Measurements from ENCODE around the gene ZSWIM8.
"Not testable (repeated sequence)": the region's sequence is repeated elsewhere in the genome, so short reads cannot be mapped to it uniquely, and the experiment has no call there.

ZSWIM8 gene, protein sequence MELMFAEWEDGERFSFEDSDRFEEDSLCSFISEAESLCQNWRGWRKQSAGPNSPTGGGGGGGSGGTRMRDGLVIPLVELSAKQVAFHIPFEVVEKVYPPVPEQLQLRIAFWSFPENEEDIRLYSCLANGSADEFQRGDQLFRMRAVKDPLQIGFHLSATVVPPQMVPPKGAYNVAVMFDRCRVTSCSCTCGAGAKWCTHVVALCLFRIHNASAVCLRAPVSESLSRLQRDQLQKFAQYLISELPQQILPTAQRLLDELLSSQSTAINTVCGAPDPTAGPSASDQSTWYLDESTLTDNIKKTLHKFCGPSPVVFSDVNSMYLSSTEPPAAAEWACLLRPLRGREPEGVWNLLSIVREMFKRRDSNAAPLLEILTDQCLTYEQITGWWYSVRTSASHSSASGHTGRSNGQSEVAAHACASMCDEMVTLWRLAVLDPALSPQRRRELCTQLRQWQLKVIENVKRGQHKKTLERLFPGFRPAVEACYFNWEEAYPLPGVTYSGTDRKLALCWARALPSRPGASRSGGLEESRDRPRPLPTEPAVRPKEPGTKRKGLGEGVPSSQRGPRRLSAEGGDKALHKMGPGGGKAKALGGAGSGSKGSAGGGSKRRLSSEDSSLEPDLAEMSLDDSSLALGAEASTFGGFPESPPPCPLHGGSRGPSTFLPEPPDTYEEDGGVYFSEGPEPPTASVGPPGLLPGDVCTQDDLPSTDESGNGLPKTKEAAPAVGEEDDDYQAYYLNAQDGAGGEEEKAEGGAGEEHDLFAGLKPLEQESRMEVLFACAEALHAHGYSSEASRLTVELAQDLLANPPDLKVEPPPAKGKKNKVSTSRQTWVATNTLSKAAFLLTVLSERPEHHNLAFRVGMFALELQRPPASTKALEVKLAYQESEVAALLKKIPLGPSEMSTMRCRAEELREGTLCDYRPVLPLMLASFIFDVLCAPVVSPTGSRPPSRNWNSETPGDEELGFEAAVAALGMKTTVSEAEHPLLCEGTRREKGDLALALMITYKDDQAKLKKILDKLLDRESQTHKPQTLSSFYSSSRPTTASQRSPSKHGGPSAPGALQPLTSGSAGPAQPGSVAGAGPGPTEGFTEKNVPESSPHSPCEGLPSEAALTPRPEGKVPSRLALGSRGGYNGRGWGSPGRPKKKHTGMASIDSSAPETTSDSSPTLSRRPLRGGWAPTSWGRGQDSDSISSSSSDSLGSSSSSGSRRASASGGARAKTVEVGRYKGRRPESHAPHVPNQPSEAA (N-terminal part only)

DNA sequence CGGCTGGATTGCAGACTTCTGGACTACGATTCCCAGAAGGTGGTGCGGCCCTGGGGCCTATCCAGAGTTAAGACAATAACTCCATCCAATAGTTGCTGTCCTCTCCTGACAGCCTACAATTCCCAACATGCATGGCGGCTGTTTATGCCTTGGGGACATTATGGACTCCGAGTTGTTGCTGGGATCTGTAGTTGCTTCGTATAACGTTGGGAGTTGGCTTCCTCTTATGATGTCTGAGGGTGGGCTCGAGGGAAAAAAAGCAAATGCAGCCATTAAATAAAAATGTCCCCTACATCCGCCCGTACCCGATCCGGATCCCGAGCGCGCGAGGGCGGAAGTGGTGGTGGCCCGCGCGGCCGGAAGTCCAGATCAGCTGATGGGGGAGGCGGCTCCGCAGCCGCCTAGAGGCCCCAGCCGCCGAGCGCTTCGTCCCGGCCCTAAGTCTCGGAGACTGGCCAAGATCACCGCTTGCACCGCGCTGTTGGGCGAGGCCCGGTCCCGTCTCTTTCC is at the start of gene ZSWIM8:
Gene ZSWIM8, plus strand, starts transcription at position 396 of the 510 bp plus-strand sequence. CDS start 273 bp downstream, outside the sequence.
- in situ Hi-C loops (cut with MboI; ENCODE audit: low sequenced_read_pairs): no loop called here

DNA sequence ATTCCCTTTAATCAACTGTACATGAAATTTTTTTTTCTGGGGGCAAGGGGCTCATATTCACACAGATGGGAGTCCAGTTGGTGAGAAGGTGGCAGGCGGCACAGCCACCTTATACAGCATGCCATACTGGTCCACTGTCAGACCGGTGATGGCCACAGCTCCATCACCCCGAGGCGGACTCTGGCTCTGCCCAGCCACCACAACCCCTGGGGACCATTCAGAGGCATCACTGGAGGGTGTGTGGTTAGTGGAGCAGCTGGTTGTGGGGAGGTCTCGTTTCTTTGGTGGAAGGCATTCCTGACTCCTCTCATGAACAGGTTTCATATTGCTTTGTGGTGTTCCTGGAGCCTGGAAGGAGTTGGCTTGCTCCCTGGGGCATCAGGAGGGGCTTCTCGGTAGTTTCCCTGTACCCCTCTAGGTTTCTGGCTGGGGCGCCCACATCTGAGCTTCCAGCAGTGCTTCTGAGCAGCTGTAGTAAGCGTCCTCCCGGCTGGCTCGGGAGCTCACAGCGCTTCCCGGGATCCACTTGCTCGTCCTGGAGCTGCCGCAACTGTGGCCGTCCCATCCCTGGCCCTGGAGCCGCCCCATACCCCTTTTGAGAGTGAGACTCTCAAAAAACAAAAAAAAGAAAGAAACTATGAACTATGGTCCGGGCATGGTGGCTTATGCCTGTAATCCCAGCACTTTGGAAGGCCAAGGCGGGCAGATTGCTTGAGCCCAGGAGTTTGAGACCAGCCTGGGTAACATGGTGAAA is 44.7 kb upstream of the ZSWIM8 start:
- in situ Hi-C loops (cut with MboI; ENCODE audit: low sequenced_read_pairs): not testable (repeated sequence)

DNA sequence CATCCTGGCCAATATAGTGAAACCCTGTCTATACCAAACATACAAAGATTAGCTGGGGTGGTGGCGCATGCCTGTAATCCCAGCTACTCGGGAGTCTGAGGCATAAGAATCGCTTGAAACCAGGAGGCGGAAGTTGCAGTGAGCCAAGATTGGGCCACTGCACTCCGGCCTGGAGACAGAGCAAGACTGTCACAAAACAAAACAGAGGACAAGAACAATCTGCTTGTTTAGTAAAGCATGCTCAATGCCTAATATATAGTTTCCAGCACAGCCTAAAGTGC is 43.0 kb upstream of the ZSWIM8 start:
- in situ Hi-C loops (cut with MboI; ENCODE audit: low sequenced_read_pairs): no loop called here

DNA sequence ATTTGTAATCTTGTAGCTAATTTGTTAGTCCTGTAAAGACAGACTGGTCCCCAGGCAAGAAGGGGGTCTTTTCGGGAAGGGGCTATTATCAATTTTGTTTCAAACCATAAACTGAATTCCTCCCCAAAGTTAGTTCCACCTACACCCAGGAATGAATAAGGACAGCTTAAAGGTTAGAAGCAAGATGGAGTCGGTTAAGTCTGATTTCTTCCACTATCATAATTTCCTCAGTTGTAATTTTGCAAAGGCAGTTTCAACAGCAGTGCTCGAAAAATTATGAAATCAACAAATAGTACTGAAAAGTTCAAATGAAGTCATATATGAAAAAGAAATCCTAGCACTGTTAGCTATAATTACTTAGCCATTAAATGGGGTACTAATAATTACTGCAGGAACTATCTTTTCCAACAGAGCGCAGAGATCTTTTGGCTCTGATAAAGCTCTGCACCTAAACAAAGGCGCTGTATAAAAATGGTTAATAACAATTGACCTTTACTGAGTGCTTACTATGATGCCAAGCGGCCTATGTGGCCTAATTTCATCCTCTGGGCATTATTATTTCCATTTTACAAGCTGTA is 42.0 kb upstream of the ZSWIM8 start:
- in situ Hi-C loops (cut with MboI; ENCODE audit: low sequenced_read_pairs): no loop called here

DNA sequence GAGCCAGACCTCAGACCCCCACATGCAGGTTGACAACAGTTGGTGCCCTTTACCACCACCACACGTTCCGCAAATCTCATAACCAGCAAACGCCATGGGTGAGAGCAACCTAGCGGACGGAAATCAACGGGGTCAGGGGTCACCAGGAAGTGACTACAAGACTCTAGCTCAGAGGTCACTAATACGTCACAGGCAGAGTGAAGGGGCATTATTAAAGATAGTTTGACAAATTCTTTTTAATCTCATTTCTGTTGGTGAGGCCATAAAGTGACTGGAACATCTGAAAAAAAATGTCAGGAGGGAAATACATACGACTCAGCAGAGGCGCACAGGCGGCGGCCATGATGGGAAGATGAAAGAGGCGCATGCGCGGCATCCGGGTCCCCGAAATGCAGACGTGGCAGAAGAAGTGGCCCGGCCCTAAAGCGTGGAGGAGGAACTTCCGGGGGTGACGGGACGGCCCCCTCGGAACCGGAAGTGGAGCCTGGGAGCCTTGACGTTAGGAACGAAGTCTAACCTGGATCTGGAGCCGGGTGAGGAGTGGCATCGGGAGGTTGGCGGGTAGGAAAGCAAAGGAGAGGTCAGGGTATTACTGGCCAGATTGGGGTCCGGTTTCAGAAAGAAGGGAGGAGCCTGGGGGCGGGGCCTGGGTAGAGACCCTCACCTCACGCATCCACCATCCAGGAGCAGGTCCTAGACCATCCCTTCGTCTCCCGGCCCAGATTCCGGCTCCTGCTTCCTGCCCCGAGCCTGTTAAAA is 41.3 kb upstream of the ZSWIM8 start, which contains the start of gene SEC24C:
Gene SEC24C, plus strand, starts transcription at position 468 of the 759 bp plus-strand sequence. CDS start 2,461 bp downstream, outside the sequence.
- in situ Hi-C loops (cut with MboI; ENCODE audit: low sequenced_read_pairs): no loop called here

DNA sequence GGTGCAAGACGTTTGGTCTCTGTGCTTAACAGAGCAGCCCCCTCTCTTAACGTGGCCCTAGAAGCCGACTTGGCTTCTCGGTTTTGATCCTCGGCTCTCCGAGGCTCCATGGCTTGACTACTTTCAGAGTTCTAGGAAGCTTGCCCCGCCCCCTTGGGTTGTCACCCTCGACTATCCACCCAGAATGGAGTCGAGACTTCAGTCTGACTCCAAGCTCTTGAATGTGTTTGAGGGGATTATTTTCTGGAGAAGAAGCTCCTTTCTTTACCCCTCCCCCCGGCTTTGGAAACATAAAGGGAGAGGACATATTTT is 40.8 kb upstream of the ZSWIM8 start:
- in situ Hi-C loops (cut with MboI; ENCODE audit: low sequenced_read_pairs): no loop called here

DNA sequence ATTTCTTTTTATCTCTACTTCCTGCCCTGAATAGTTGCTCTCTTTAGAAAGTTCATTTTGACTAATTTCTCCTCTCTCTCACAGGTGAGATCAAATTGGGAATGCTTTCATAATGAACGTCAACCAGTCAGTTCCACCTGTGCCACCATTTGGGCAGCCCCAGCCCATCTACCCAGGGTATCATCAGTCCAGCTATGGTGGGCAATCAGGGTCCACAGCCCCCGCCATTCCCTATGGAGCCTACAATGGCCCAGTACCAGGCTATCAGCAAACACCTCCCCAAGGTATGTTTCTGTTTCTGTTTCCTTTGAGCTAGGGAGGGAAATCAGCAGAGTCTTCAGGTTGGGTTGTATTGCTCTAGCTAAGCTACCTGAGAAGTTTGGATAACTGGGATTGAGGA is 38.7 kb upstream of the ZSWIM8 start:
- in situ Hi-C loops (cut with MboI; ENCODE audit: low sequenced_read_pairs): no loop called here

DNA sequence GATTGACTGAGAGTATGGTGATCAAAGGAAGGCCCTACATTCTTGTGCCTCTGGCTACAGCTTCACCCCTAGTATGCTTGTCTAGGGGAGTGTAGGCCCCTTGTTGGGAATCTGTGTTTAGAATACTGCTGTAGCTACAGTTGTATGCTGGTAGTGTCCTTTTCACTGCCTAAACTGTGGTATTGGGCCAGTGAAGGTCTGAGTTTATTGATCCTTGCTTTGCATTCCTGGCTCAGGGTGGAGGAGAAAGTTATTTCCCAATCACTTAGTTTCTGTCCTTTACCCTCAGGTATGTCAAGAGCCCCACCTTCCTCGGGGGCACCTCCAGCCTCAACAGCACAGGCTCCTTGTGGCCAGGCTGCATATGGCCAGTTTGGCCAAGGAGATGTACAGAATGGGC is 34.6 kb upstream of the ZSWIM8 start:
- in situ Hi-C loops (cut with MboI; ENCODE audit: low sequenced_read_pairs): no loop called here

DNA sequence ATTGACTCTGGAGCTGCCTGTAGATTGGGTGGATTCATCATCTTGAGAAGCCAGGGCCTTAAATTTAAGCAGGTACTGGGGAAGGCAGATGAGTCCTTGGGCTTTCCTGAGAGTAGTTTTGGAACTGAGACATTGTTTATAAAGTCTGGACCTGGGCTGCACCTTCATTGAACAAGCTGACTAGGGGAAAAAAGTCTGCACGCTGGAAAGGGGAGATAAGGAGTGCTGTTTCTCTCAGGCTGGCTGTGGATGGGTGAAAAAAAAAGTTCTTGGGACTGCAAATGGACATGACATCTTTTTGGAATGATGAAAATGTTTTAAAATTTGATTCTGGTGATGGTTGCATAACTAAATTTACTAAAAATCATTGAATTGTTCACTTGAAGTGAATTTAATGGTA is 29.2 kb upstream of the ZSWIM8 start:
- in situ Hi-C loops (cut with MboI; ENCODE audit: low sequenced_read_pairs): no loop called here

DNA sequence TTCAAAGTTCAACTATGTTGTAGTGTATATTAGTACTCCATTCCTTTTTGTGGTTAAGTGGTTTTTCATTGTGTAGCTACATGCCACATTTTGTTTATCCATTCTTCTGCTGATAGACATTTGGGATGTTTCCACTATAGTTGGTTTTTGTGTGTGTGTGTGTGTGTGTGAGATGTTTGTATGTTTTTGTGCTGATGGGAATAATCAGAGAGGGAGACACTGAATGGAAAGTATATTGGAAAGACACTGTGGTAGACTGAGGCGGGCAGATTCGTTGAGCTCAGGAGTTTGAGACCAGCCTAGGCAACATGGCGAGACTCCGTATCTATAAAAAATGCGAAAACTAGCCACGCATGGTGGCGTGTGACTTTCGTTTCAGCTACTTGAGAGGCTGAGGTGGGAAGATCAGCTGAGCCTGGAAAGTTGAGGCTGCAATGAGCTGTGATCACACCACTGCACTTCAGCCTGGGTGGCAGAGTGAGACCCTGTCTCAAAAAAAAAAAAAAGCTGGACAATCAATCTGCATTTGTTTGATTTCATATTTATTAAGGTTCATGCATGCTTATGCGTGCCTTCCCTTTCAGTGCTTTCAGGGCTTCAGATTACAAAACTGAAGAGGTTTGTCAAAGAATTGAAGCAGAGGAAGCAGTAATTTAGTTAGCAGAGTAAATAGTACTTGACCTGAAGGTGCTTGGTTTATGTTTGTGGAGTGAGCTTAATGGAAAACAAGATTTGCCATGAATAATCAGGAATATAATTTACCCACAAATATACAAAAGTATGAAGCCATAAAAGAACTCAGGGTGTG is 26.5 kb upstream of the ZSWIM8 start:
- in situ Hi-C loops (cut with MboI; ENCODE audit: low sequenced_read_pairs): no loop called here

DNA sequence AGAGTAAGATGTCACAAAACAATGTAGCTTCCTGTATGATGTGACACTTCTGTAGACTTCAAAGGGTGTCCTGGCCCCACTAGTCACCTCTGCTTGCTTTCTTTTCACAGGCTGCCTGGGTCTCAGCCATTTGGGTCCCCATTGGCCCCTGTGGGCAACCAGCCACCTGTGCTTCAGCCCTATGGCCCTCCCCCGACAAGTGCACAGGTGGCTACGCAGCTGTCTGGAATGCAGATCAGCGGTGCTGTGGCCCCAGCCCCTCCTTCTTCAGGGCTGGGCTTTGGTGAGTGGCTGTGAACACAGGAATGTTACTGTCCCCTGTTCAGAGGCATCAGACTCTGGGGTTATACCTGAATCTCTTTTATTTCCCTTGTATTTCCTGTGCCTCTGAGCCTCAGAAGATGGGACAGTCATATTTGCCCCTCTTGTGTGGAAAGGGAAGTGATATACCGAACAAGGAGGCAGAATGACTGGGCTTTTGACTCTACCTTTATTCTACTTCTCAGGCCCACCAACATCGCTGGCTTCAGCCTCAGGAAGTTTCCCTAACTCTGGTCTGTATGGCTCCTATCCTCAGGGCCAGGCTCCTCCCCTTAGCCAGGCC is 25.8 kb upstream of the ZSWIM8 start:
- in situ Hi-C loops (cut with MboI; ENCODE audit: low sequenced_read_pairs): no loop called here

DNA sequence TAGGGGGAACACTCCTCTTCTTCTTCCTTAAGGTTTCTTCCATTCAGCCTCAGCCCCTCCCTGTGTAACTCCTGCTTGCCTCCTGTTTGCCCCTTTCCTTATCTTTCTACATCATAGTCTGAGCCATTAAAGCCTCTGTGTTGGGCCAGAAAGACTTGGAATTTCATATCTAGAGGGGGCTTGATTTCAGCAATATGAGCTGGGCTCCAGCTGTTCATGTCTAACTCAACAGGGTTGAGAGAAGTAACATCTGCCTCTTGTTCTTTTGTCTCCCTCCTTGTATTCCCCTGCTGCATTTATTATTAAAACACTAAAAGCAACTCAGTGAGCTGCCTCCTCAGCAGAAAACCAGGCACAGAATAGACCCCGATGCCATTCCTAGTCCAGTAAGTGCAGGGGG is 23.6 kb upstream of the ZSWIM8 start:
- in situ Hi-C loops (cut with MboI; ENCODE audit: low sequenced_read_pairs): no loop called here

DNA sequence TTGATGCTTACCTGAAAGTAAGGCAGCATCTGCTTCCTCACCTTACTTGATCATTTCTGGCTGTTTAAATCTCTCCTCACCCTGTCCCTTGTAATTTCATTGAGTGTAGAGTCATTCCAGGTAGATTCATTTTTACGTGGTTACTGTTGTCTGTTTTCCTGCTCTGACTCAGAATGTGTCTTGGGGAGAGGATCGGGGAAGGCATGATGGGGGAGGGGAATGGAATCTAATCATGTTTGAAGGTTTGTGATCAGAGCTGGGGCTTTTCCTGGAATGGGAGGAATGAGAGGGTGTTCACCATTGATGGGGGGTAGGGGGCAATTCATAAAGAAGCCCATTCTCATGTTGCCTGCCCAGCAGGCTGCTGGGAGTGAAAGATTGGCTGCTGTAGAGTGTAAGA is 22.5 kb upstream of the ZSWIM8 start:
- in situ Hi-C loops (cut with MboI; ENCODE audit: low sequenced_read_pairs): no loop called here

DNA sequence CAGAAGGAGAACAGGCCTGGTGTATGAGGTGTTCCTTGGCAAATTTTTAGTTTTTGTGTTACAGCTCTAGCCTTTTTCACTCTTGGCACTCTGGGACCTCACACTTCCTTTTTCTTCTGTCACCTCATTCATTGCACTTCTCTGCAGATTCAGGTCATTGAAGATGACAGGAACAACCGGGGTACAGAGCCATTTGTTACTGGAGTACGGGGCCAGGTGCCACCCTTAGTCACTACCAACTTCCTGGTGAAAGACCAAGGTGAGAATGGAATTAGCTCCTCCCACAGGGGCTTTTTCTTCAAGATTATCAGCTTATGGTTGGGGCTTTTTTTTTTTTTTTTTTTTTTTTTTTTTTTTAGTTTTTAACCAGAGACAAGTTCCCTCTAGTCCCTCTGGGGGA is 22.1 kb upstream of the ZSWIM8 start:
- in situ Hi-C loops (cut with MboI; ENCODE audit: low sequenced_read_pairs): no loop called here

DNA sequence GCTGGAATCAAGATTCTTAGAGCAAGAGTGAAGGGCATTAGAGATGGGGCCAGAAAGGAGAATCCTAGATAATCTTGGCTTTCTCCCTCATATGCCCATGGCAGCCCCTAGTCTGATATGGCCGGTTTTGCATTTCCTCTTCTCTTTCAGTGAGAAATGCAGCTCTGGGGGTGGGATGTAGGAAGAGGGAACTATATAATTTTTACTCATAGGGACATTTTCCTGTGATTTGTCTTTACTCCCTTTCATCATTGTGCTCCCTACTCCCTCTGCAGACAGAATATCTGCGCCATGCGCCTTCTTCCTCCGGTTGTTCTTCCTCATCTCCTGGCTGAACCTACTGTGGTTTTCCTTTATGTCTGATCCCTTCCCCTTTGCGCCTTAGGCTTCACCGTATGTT is 20.3 kb upstream of the ZSWIM8 start:
- in situ Hi-C loops (cut with MboI; ENCODE audit: low sequenced_read_pairs): no loop called here

DNA sequence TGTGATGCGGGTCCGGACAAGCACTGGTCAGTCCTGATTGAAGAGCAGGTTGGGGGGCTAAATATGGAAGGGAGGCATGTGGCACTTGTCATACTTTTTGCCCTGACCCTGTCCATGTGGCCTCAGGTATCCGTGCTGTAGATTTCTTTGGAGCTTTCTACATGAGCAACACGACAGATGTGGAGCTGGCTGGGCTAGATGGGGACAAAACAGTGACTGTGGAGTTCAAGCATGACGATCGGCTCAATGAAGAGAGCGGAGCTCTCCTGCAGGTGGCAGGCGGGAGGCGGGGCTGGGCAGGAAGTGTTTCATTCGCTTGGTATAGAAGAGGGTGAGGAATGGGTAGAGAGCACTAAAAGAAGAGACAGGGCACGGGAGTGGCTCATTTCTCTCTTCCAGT is 16.5 kb upstream of the ZSWIM8 start:
- in situ Hi-C loops (cut with MboI; ENCODE audit: low sequenced_read_pairs): no loop called here

DNA sequence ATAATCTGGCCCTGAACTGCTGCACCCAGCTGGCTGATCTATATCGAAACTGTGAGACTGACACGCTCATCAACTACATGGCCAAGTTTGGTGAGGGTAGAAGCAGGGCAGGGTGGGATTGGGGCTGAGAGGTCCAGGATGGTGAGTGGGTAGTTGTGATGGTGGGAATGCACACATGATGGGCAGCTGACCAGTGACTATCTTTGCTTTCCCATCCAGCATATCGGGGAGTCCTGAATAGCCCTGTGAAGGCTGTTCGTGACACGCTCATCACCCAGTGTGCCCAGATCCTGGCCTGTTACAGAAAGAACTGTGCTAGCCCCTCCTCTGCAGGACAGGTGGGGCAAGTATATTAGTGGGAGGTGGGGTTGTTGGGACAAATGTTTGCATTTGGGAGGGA is 16.0 kb upstream of the ZSWIM8 start:
- in situ Hi-C loops (cut with MboI; ENCODE audit: low sequenced_read_pairs): no loop called here

DNA sequence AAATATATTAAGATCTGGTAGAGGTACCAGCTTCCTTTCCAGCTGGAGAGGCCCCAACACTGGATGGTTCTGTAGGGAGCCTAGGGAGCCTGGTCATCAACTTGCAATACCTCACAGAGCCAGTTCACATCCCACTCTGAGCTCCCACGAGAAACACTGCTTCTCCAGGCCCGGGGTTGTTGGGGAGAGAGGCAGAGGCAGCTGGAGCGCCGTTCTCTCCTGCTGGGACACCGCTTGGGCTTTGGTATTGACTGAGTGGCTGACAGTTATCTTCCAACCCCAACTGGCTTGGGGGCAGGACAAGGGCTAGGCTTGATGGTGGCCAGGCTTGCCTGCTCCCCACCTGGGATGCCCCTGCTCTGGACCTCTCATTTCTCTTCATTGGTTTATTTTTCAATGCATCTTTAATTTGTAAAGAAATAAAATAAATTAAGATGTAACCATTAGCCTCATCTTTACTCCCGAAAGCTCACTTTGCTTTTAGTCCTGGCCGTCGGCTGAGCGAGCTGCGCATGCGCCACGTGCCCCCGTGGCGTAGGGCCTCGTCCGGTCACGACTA is 13.6 kb upstream of the ZSWIM8 start:
- in situ Hi-C loops (cut with MboI; ENCODE audit: low sequenced_read_pairs): no loop called here

Data from HL-60/S4 treated with phorbol 12-myristate 13-acetate at 8.2 ng/mL for 4 days and 3 days (cell line).